ENCODE data around the gene SEMA6C. TPM values are rescaled to one million over a fixed set of nuclear protein-coding genes. Genes with fewer than 3 reads are reported as not detected.

Gene SEMA6C
- total RNA-seq, 1 experiment from 2014 or later = 1.6 TPM

GRCh38 chr1:151130987-151131586 lies 15.3 kb downstream of the SEMA6C start:
- no peaks in the 10 kb centered on the region for H3K9me3 ChIP-seq (ENCODE audit: low read length)
- no peak for DNase-seq
- H4K20me1 ChIP-seq (ENCODE audit: insufficient read depth, low read depth, low read length) = no peaks in the 10 kb centered on the region
- no peaks in the 10 kb centered on the region for H3K36me3 ChIP-seq (ENCODE audit: insufficient read depth, low read length)
- no peaks in the 10 kb centered on the region for H3K27me3 ChIP-seq (ENCODE audit: low read length)
- H3K4me2 ChIP-seq (ENCODE audit: low read depth, low read length, poor library complexity, severe bottlenecking) = no peak overlapping the region
- no peak overlapping the region for H2AFZ ChIP-seq (ENCODE audit: low read length)
- H3K9ac ChIP-seq (ENCODE audit: low read length) = no peak overlapping the region
- no peak overlapping the region for H3K4me3 ChIP-seq (ENCODE audit: low read length)
- H3K79me2 ChIP-seq (ENCODE audit: low read length) = no peaks in the 10 kb centered on the region
- H3K4me1 ChIP-seq (ENCODE audit: low read length) = no peaks in the 10 kb centered on the region
- no peak overlapping the region for H3K27ac ChIP-seq (ENCODE audit: low read length)
- H3K9me2 ChIP-seq (replicated peaks; ENCODE audit: insufficient read depth, low read length) = no peaks in the 10 kb centered on the region

- Histone ChIP-seq H3K36me3 (ENCODE audit: insufficient read depth, low read length) (no peaks in the 10 kb centered on the region), H3K9ac (ENCODE audit: low read length) (no peak overlapping the region), H3K4me1 (ENCODE audit: low read length) (no peaks in the 10 kb centered on the region), H3K79me2 (ENCODE audit: low read length) (no peaks in the 10 kb centered on the region), H2AFZ (ENCODE audit: low read length) (no peak overlapping the region), H3K9me2 (replicated peaks; ENCODE audit: insufficient read depth, low read length) (no peaks in the 10 kb centered on the region), H4K20me1 (ENCODE audit: insufficient read depth, low read depth, low read length) (no peaks in the 10 kb centered on the region), H3K4me2 (ENCODE audit: low read depth, low read length, poor library complexity, severe bottlenecking) (no peak overlapping the region), H3K9me3 (ENCODE audit: low read length) (no peaks in the 10 kb centered on the region), H3K27me3 (ENCODE audit: low read length) (no peaks in the 10 kb centered on the region), H3K4me3 (ENCODE audit: low read length) (no peak overlapping the region), H3K27ac (ENCODE audit: low read length) (no peak overlapping the region)
- no peak for DNase-seq
Measured at GRCh38 chr1:151128800-151129199, 17.6 kb downstream of the SEMA6C start.

GRCh38 chr1:151124763-151125403 lies 21.5 kb downstream of the SEMA6C start:
- Histone ChIP-seq H3K4me3 (ENCODE audit: low read length) (no peak overlapping the region), H3K9ac (ENCODE audit: low read length) (no peak overlapping the region), H3K36me3 (ENCODE audit: insufficient read depth, low read length) (no peaks in the 10 kb centered on the region), H3K27me3 (ENCODE audit: low read length) (no peaks in the 10 kb centered on the region), H3K9me3 (ENCODE audit: low read length) (no peaks in the 10 kb centered on the region), H3K4me1 (ENCODE audit: low read length) (no peaks in the 10 kb centered on the region), H3K79me2 (ENCODE audit: low read length) (no peaks in the 10 kb centered on the region), H2AFZ (ENCODE audit: low read length) (no peak overlapping the region), H3K9me2 (replicated peaks; ENCODE audit: insufficient read depth, low read length) (no peaks in the 10 kb centered on the region), H4K20me1 (ENCODE audit: insufficient read depth, low read depth, low read length) (no peaks in the 10 kb centered on the region), H3K4me2 (ENCODE audit: low read depth, low read length, poor library complexity, severe bottlenecking) (no peak overlapping the region), H3K27ac (ENCODE audit: low read length) (no peak overlapping the region)
- no peak for DNase-seq

- Histone ChIP-seq H2AFZ (ENCODE audit: low read length) (no peak overlapping the region), H3K9ac (ENCODE audit: low read length) (no peak overlapping the region), H4K20me1 (ENCODE audit: insufficient read depth, low read depth, low read length) (no peaks in the 10 kb centered on the region)
Measured at GRCh38 chr1:151113877-151114276, 32.6 kb downstream of the SEMA6C start.

GRCh38 chr1:151108331-151108730 lies 38.1 kb downstream of the SEMA6C start:
- Histone ChIP-seq H3K4me2 (ENCODE audit: low read depth, low read length, poor library complexity, severe bottlenecking) (no peak overlapping the region), H3K9me3 (ENCODE audit: low read length) (no peaks in the 10 kb centered on the region), H3K4me1 (ENCODE audit: low read length) (no peaks in the 10 kb centered on the region), H3K4me3 (ENCODE audit: low read length) (no peak overlapping the region), H3K27ac (ENCODE audit: low read length) (no peak overlapping the region), H4K20me1 (ENCODE audit: insufficient read depth, low read depth, low read length) (no peaks in the 10 kb centered on the region), H3K36me3 (ENCODE audit: insufficient read depth, low read length) (no peaks in the 10 kb centered on the region), H3K27me3 (ENCODE audit: low read length) (no peaks in the 10 kb centered on the region), H3K79me2 (ENCODE audit: low read length) (no peaks in the 10 kb centered on the region), H3K9ac (ENCODE audit: low read length) (no peak overlapping the region), H2AFZ (ENCODE audit: low read length) (no peak overlapping the region), H3K9me2 (replicated peaks; ENCODE audit: insufficient read depth, low read length) (no peaks in the 10 kb centered on the region)
- no peak for DNase-seq

More at GRCh38 chr1:151113877-151114276, 32.6 kb downstream of the SEMA6C start:
- no peaks in the 10 kb centered on the region for H3K27me3 ChIP-seq (ENCODE audit: low read length)
- no peaks in the 10 kb centered on the region for H3K79me2 ChIP-seq (ENCODE audit: low read length)
- no peak overlapping the region for H3K27ac ChIP-seq (ENCODE audit: low read length)
- H3K4me3 ChIP-seq (ENCODE audit: low read length) = no peak overlapping the region
- no peaks in the 10 kb centered on the region for H3K9me2 ChIP-seq (replicated peaks; ENCODE audit: insufficient read depth, low read length)
- H3K4me2 ChIP-seq (ENCODE audit: low read depth, low read length, poor library complexity, severe bottlenecking) = no peak overlapping the region
- H3K36me3 ChIP-seq (ENCODE audit: insufficient read depth, low read length) = no peaks in the 10 kb centered on the region
- DNase-seq = no peak
- H3K9me3 ChIP-seq (ENCODE audit: low read length) = no peaks in the 10 kb centered on the region
- no peaks in the 10 kb centered on the region for H3K4me1 ChIP-seq (ENCODE audit: low read length)

- no peaks in the 10 kb centered on the region for H3K9me3 ChIP-seq (ENCODE audit: low read length)
- no peaks in the 10 kb centered on the region for H3K9me2 ChIP-seq (replicated peaks; ENCODE audit: insufficient read depth, low read length)
- no peak overlapping the region for H3K9ac ChIP-seq (ENCODE audit: low read length)
- no peak overlapping the region for H3K27ac ChIP-seq (ENCODE audit: low read length)
- H4K20me1 ChIP-seq (ENCODE audit: insufficient read depth, low read depth, low read length) = no peaks in the 10 kb centered on the region
- DNase-seq = no peak
- H3K4me1 ChIP-seq (ENCODE audit: low read length) = no peaks in the 10 kb centered on the region
- no peak overlapping the region for H3K4me3 ChIP-seq (ENCODE audit: low read length)
- no peaks in the 10 kb centered on the region for H3K79me2 ChIP-seq (ENCODE audit: low read length)
- no peak overlapping the region for H2AFZ ChIP-seq (ENCODE audit: low read length)
- H3K27me3 ChIP-seq (ENCODE audit: low read length) = no peaks in the 10 kb centered on the region
- no peak overlapping the region for H3K4me2 ChIP-seq (ENCODE audit: low read depth, low read length, poor library complexity, severe bottlenecking)
- H3K36me3 ChIP-seq (ENCODE audit: insufficient read depth, low read length) = no peaks in the 10 kb centered on the region
Measured at GRCh38 chr1:151106894-151107293, 39.5 kb downstream of the SEMA6C start.

- Histone ChIP-seq H3K27me3 (ENCODE audit: low read length) (no peaks in the 10 kb centered on the region), H3K9me2 (replicated peaks; ENCODE audit: insufficient read depth, low read length) (no peaks in the 10 kb centered on the region), H3K4me2 (ENCODE audit: low read depth, low read length, poor library complexity, severe bottlenecking) (no peak overlapping the region), H4K20me1 (ENCODE audit: insufficient read depth, low read depth, low read length) (no peaks in the 10 kb centered on the region), H3K27ac (ENCODE audit: low read length) (no peak overlapping the region), H3K4me1 (ENCODE audit: low read length) (no peaks in the 10 kb centered on the region), H3K9me3 (ENCODE audit: low read length) (no peaks in the 10 kb centered on the region), H2AFZ (ENCODE audit: low read length) (no peak overlapping the region), H3K4me3 (ENCODE audit: low read length) (no peak overlapping the region), H3K9ac (ENCODE audit: low read length) (no peak overlapping the region), H3K79me2 (ENCODE audit: low read length) (no peaks in the 10 kb centered on the region), H3K36me3 (ENCODE audit: insufficient read depth, low read length) (no peaks in the 10 kb centered on the region)
- DNase-seq = no peak
Measured at GRCh38 chr1:151104630-151105029, 41.8 kb downstream of the SEMA6C start.

- Histone ChIP-seq H3K9me2 (replicated peaks; ENCODE audit: insufficient read depth, low read length) (no peaks in the 10 kb centered on the region), H3K4me1 (ENCODE audit: low read length) (no peaks in the 10 kb centered on the region), H3K4me3 (ENCODE audit: low read length) (no peak overlapping the region), H3K27ac (ENCODE audit: low read length) (no peak overlapping the region), H3K36me3 (ENCODE audit: insufficient read depth, low read length) (no peaks in the 10 kb centered on the region), H3K4me2 (ENCODE audit: low read depth, low read length, poor library complexity, severe bottlenecking) (no peak overlapping the region), H2AFZ (ENCODE audit: low read length) (no peak overlapping the region), H3K27me3 (ENCODE audit: low read length) (no peaks in the 10 kb centered on the region), H3K9me3 (ENCODE audit: low read length) (no peaks in the 10 kb centered on the region), H4K20me1 (ENCODE audit: insufficient read depth, low read depth, low read length) (no peaks in the 10 kb centered on the region), H3K79me2 (ENCODE audit: low read length) (no peaks in the 10 kb centered on the region), H3K9ac (ENCODE audit: low read length) (no peak overlapping the region)
- DNase-seq = no peak
Measured at GRCh38 chr1:151098126-151098525, 48.3 kb downstream of the SEMA6C start.
